Activated naive CD4-positive, alpha-beta T cell treated with anti-CD3 and anti-CD28 coated beads, Interleukin-2, amount 10 ng/mL, durations not matched to agents 7 days and 5 days (primary cell): ENCODE data around the gene ISY1.
"Not testable (repeated sequence)": the region's sequence is repeated elsewhere in the genome, so short reads cannot be mapped to it uniquely, and the experiment has no call there.

Experiments
- CTCF ChIA-PET: fragments of 350-600 bp; sonication (Branson Sonifier 250); formaldehyde crosslinking; loops from one replicate; lab custom pipeline; 2021; ENCODE audit warnings: antibody characterized with exemption; lab: Charles Lee
- DNase-seq: peaks from one replicate; pipeline ENCODE4 v3.0.0-alpha.2; 2020
- H3K27ac Mint-ChIP-seq: one replicate; pipeline ENCODE4 v1.8.0; 2021; ENCODE audit warnings: mild to moderate bottlenecking, moderate library complexity, mixed read lengths
- H3K27me3 Mint-ChIP-seq: one replicate; pipeline ENCODE4 v1.8.0; 2021; ENCODE audit warnings: mild to moderate bottlenecking, mixed read lengths
- H3K36me3 Mint-ChIP-seq: one replicate; pipeline ENCODE4 v1.8.0; 2021; ENCODE audit warnings: mixed read lengths
- H3K4me1 Mint-ChIP-seq: one replicate; pipeline ENCODE4 v1.8.0; 2021; ENCODE audit warnings: mixed read lengths
- H3K4me3 Mint-ChIP-seq: one replicate; pipeline ENCODE4 v1.8.0; 2021; ENCODE audit warnings: mild to moderate bottlenecking, moderate library complexity, mixed read lengths
- H3K9me3 Mint-ChIP-seq: one replicate; pipeline ENCODE4 v1.8.0; 2021; ENCODE audit warnings: mixed read lengths

Gene ISY1

DNA sequence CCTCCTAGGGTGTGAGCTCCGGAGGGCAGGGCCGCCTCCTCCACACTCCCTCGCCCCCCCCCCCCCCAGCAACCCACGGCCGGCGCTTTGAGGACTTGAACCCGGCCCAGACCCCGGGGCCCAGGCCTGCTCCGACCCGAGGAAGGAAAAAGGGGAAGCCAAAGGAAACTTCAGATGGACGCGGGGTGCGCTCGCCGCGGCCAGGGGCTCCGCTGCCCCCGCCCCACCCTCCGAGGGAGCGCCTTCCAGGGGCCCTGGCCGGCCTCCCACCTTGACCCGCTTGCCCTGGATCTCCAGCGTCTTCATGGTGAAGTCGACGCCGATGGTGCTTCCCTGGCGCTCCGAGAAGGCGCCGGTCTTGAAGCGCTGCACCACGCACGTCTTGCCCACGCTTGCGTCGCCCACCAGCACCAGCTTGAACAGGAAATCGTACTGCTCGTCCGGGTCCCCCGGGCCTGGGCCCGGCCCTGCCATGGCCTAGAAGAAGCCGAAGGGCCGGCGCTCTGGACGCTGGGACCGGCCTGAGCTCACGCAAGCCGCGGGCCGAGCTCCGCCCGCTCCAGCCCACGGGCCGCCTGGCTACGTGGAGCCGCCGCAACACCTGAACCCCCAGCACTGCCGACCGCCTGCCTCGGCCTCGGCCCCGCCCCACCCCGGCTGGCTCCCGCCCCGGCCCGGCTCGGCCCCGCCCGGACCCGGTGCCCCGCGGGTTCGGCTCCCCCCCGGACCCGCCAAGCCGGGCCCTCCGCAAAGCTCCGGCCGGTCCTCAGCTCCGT, 39.7 kb downstream of the ISY1 start:
- Mint-ChIP-seq H3K9me3 (no peaks in the 10 kb centered on the region), H3K4me3 (peak overlapping the region; percentile 91), H3K4me1 (peaks cover 45% of the 10 kb centered on the region), H3K36me3 (peaks cover 42% of the 10 kb centered on the region), H3K27me3 (no peaks in the 10 kb centered on the region), H3K27ac (peak overlapping the region; percentile 98)
- DNase-seq, result no peak
- CTCF ChIA-PET, result interaction anchor here (0.9 to 6.0 kb wide), 10 partner anchors 9 to 195 kb away, joined by 3 to 60 read pairs (median 6); a partner anchor contains a TSS

DNA sequence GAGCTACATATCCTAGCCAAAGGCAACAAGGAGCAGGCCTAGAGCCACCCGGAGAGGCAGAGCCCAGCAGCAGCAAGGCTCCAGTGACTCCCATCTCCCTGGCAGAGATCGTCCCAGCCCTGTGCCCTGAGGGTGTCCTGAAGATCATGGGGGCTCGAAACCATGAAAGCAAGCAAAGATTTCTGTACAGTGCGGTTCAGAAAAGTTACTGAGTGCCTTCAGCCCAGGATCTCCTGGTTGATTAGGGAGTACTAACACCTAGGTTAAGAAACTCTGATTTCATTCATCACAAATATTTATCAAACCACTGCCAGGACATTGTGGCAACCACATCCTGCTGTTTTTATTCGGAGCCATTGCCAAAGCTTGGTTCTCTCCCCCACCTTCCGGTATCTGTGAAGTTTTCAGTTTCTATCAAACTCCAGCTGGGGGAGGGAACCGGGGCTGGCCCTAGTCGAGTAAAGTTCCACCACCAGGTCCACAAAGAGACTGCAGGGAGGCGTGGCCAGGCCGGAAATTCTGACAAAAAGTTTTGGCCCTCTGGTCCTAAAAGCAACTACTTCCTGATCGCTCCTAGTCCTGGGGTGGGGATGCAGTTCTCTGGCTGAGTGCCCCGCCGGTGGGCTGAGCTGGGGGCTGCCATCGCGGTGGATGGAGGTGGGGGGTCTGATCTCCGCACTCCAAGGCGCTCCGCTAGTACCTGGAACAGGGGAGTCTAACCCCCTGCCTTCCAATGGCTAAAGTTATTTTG, 40.4 kb downstream of the ISY1 start:
- H3K27me3 Mint-ChIP-seq, result no peaks in the 10 kb centered on the region
- peak overlapping the region; percentile 98 for H3K27ac Mint-ChIP-seq
- H3K4me1 Mint-ChIP-seq, result peaks cover 53% of the 10 kb centered on the region
- CTCF ChIA-PET, result interaction anchor here (0.9 to 6.0 kb wide), 10 partner anchors 8 to 152 kb away, joined by 3 to 60 read pairs (median 6); no protein-coding TSS in a partner anchor
- peaks cover 48% of the 10 kb centered on the region for H3K36me3 Mint-ChIP-seq
- peak; percentile 98 for DNase-seq
- H3K4me3 Mint-ChIP-seq, result peak overlapping the region; percentile 91
- H3K9me3 Mint-ChIP-seq, result no peaks in the 10 kb centered on the region

DNA sequence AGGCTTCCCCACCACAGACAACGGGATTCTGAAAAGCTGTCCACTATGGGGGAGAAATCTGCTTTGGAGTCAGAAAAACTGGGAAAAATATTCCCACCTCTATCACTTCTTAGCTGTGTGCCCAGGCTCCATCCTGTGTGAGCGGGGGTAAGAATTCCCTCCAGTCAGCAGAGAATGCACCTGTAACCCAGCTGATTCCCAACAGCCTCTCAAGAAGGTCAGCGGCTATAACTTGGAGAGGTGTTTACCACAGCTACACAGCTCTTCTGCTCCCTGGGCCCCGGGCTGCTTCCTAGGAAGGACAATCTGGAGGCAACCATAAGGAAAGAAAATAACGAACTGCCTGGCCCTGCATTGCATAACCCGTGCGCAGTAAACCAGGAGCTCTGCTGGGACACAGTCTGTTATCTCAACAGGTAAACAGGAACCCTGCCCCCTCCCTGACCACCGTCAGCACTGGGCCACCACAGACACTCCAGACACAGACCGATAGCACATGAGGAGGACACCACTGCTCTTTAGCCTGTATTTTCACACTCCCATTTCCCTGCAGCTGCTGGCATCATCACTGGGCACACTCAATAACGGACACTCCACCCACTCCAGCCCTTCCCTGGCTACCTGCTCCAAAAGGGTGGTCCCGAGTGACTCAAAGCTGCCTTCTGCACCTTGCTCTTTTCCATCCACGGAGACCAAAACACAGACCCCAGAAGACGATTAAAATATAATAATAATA, 41.3 kb downstream of the ISY1 start:
- peak; percentile 53 for DNase-seq
- Mint-ChIP-seq H3K9me3 (no peaks in the 10 kb centered on the region), H3K27me3 (no peaks in the 10 kb centered on the region), H3K4me3 (peak overlapping the region; percentile 91), H3K4me1 (peaks cover 60% of the 10 kb centered on the region), H3K36me3 (peaks cover 53% of the 10 kb centered on the region), H3K27ac (peak overlapping the region; percentile 98)
- CTCF ChIA-PET, result interaction anchor here (0.6 to 6.0 kb wide), 10 partner anchors 12 to 149 kb away, joined by 3 to 60 read pairs (median 5); no protein-coding TSS in a partner anchor

DNA sequence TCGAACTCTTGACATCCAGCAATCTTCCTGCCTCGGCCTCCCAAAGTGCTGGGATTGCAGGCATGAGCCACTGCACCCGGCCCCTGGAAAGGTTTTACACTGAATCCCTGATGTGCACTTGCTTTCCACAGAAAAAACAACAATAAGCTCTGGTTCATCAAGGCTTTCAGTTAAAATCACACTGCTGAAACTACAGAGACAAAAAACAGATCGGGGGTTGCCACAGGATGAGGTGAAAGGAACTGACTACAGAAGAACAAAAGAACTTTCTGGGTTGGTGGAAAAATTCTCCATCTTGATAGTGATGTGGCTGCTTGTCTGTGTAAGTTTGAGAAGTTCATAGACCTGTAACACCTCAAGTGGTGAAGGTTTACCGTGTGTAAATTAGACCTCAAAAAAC, 42.1 kb downstream of the ISY1 start:
- DNase-seq, result peak; percentile 70
- Mint-ChIP-seq H3K4me3 (peak overlapping the region; percentile 91), H3K9me3 (no peaks in the 10 kb centered on the region), H3K27ac (peak overlapping the region; percentile 98), H3K27me3 (no peaks in the 10 kb centered on the region), H3K4me1 (peaks cover 68% of the 10 kb centered on the region), H3K36me3 (peaks cover 61% of the 10 kb centered on the region)
- CTCF ChIA-PET, result interaction anchor here (1.1 to 6.0 kb wide), 6 partner anchors 12 to 148 kb away, joined by 4 to 60 read pairs (median 5); no protein-coding TSS in a partner anchor

DNA sequence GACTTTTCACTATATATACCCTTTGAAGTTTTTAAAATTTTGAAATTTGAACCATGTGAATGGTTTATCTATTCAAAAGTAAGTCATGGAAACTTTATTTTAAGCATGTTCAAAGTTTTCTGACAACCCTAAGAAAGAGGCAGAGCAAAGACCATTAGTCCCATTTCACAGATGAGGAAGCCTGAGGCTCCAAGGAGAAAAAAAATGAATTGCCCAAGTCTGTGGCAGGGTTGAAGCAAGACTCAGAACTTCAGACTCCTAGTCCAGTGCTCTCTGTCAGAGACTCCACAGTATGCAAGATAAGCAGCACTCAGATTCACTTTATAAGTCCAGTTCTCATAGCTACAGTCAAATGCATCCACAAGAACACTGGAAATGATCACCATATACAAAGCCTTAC, 43.7 kb downstream of the ISY1 start:
- Mint-ChIP-seq H3K27ac (peak overlapping the region; percentile 98), H3K4me1 (peaks cover 69% of the 10 kb centered on the region), H3K36me3 (peaks cover 74% of the 10 kb centered on the region), H3K4me3 (peak overlapping the region; percentile 91), H3K27me3 (no peaks in the 10 kb centered on the region), H3K9me3 (no peaks in the 10 kb centered on the region)
- CTCF ChIA-PET, result interaction anchor here (0.8 to 1.9 kb wide), 4 partner anchors 10 to 147 kb away, joined by 3 to 5 read pairs (median 4); no protein-coding TSS in a partner anchor
- peak; percentile 1 for DNase-seq

DNA sequence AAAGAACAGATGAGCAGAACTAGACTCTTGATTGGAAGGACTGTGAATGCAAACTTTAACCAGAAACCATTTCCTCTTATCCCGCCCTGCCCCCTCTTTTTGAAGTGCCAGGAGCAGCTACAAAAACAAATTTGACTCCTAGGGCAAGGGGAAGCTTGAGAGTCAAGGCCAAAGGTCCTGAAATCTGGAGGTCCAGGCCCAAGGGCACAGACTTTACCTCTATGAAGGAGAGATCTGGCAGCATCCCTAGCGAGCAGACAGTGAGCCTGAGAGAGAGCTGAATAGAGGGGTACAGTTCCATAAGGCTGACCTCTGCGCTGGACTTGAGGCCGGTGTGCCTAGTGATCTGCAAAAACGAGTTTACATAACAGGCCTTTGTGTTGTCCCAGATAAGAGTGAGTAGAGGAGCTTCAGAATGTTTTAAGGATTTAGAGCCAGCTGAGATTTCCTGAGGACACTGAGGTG, 44.3 kb downstream of the ISY1 start:
- Mint-ChIP-seq H3K9me3 (no peaks in the 10 kb centered on the region), H3K36me3 (peaks cover 75% of the 10 kb centered on the region), H3K4me3 (peak overlapping the region; percentile 91), H3K27me3 (no peaks in the 10 kb centered on the region), H3K4me1 (peaks cover 69% of the 10 kb centered on the region), H3K27ac (peak overlapping the region; percentile 95)
- CTCF ChIA-PET, result interaction anchor here (0.8 to 1.2 kb wide), 4 partner anchors 45 to 147 kb away, joined by 3 to 5 read pairs (median 4); no protein-coding TSS in a partner anchor
- DNase-seq, result peak; percentile 66

DNA sequence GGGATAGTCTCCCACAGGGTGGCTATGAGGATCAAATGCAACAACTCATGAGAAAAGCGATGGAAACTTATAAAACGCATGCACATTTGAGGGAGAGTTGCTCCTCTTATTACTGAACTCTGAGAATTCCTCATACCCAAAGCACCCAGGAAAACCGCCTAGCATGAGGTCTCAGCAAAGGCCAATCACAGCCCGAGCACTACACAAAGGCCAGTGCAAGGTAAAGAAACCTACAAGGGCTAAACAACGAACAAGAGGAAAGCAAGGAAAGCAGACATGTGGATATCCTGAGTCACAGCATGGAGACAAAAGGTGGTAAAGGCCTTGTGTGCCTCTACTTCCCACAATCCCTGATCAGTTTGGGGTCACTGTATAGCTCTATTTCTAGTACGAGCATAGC, 46.4 kb downstream of the ISY1 start:
- no peaks in the 10 kb centered on the region for H3K27me3 Mint-ChIP-seq
- H3K36me3 Mint-ChIP-seq, result peaks cover 79% of the 10 kb centered on the region
- CTCF ChIA-PET, result interaction anchor here (2.8 kb wide), 1 partner anchor 61 kb away, joined by 10 read pairs; no protein-coding TSS in a partner anchor
- no peak for DNase-seq
- H3K9me3 Mint-ChIP-seq, result no peaks in the 10 kb centered on the region
- no peak overlapping the region for H3K4me3 Mint-ChIP-seq
- H3K27ac Mint-ChIP-seq, result peak overlapping the region; percentile 85
- H3K4me1 Mint-ChIP-seq, result peaks cover 83% of the 10 kb centered on the region

DNA sequence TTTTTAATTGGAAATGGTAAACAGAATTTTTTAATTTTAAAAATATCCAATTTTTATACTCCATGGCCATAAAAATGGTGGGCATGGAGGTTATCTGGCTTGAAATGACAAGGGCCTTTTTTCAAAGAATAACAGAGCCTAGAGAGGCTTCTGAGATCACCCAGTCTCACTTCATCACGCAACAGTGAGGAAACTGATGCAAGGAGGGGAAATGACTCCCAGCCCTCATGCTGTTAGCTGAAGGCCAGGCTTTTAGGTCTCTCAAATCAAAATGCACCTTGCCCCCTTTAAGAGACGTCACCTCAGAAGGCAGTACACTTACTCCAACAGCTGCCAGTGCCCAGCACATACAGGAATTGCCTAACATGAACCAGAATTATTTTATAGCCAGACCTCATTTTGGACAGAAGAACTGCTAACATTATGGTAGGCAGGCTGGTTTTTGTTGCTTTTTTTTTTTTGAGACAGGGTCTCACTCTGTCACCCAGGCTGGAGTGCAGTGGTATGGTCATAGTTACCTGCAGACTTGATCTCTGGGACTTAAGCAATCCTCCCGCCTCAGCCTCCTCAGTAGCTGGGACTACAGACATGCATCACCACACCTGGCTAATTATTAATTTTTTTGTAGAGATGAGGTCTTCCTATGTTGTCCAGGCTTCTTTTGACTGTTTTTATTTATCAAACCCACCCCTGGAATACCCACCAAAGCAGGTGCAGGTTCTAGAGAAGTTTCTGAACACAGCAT, 48.4 kb downstream of the ISY1 start:
- CTCF ChIA-PET, result interaction anchor here (0.6 to 2.8 kb wide), 3 partner anchors 8 to 80 kb away, joined by 4 to 10 read pairs (median 6); partner anchors contain the start of gene RAB43
- H3K36me3 Mint-ChIP-seq, result peaks cover 76% of the 10 kb centered on the region
- H3K4me1 Mint-ChIP-seq, result peaks cover 80% of the 10 kb centered on the region
- peak overlapping the region; percentile 92 for H3K27ac Mint-ChIP-seq
- no peaks in the 10 kb centered on the region for H3K27me3 Mint-ChIP-seq
- DNase-seq, result peak; percentile 60
- H3K9me3 Mint-ChIP-seq, result no peaks in the 10 kb centered on the region
- H3K4me3 Mint-ChIP-seq, result peak overlapping the region; percentile 30

DNA sequence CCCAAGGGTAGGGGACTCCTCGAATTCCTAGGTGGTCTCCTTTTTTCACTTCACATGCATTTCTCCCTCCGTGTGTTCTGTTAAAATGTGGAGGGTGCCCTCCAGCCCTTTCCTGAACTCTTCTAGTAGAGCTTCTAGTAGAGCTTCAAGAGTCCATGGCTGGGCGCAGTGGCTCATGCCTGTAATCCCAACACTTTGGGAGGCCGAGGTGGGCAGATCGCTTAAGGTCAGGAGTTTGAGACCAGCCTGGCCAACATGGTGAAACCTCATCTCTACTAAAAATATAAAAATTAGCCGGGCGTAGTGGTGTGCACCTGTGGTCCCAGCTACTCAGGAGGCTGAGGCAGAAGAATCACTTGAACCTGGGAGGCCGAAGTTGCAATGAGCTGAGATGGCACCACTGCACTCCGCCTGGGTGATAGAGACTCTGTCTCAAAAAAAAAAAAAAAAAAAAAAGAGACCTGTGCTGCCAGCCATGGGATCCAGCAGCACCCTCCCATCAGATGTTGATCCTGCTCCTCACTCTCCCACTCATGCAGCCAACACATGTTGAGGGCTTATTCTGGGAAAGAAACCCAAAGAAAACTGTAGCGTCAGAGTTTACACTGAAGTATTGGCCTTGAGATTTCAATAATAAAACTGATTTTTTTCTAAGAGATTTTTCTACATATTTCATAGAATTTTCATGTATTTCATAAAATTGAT, 49.6 kb downstream of the ISY1 start:
- H3K4me1 Mint-ChIP-seq, result peaks cover 80% of the 10 kb centered on the region
- not testable (repeated sequence) for H3K27me3 Mint-ChIP-seq, H3K9me3 Mint-ChIP-seq, DNase-seq, H3K4me3 Mint-ChIP-seq
- peaks cover 67% of the 10 kb centered on the region for H3K36me3 Mint-ChIP-seq
- H3K27ac Mint-ChIP-seq, result peak overlapping the region; percentile 71
- CTCF ChIA-PET, result interaction anchor here (1.7 kb wide), 1 partner anchor 10 kb away, joined by 6 read pairs; the partner anchor contains the start of gene RAB43

DNA sequence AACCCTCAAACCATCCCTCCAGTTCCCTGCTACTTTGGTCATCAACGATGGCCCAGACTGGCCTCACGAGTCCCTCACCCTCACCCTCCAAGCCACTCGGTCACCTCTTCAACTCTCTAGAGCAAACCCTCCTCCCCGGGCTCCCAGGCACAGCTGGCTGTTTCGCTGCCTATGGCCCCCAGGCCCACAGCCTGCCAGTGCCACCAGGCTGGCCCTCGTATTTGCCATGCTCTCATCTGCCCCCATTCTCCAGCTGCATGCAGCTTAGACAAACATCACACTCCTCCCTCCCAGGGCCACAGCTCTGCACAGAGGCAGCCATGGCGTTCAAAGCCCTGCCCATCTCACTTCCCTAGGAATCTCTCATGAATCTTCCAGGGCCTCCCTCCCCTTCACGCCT, 53.1 kb downstream of the ISY1 start:
- H3K9me3 Mint-ChIP-seq, result no peaks in the 10 kb centered on the region
- peak overlapping the region; percentile 53 for H3K27ac Mint-ChIP-seq
- H3K4me3 Mint-ChIP-seq, result no peak overlapping the region
- no peak for DNase-seq
- CTCF ChIA-PET, result interaction anchor here (0.7 to 1.4 kb wide), 3 partner anchors 12 to 55 kb away, joined by 3 read pairs; no protein-coding TSS in a partner anchor
- H3K36me3 Mint-ChIP-seq, result peaks cover 45% of the 10 kb centered on the region
- peaks cover 68% of the 10 kb centered on the region for H3K4me1 Mint-ChIP-seq
- no peaks in the 10 kb centered on the region for H3K27me3 Mint-ChIP-seq

DNA sequence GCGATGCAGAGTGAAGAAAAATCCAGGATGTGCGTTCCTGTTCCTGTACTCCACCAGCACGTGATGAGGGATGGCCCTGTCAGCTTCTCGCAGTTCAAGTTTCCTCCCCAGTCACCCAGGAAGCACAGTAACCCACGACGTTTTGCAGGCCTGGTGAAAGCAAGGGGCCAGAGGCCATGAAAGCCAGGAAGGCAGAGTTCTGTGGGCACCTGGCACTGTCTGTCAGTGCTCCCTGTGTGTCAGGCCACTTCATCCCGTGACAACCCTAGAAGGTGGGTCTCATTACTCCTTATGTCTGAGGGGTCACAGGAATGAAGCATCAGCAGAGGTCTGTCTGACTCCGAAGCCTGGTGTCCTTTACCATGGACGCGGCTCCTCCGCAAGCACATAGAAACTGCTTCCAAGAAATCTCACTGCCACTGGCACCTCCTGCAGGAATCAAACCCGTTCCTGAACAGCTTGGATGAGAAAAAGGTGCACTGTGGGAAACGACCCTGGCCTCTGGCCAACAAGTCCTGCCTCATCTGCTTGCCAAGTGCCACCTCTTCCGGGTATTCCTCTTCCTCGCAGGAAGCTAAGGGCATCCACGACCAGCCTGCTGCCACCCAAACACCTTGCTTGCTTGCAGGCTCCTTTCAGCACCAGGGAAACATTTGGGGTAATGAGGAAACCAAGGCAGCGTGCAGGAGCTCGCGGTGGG, 53.8 kb downstream of the ISY1 start:
- no peak overlapping the region for H3K4me3 Mint-ChIP-seq
- no peaks in the 10 kb centered on the region for H3K9me3 Mint-ChIP-seq
- CTCF ChIA-PET, result interaction anchor here (0.7 to 1.4 kb wide), 5 partner anchors 11 to 54 kb away, joined by 3 to 7 read pairs (median 3); no protein-coding TSS in a partner anchor
- H3K27me3 Mint-ChIP-seq, result no peaks in the 10 kb centered on the region
- H3K36me3 Mint-ChIP-seq, result peaks cover 40% of the 10 kb centered on the region
- no peak for DNase-seq
- H3K27ac Mint-ChIP-seq, result peak overlapping the region; percentile 64
- peaks cover 67% of the 10 kb centered on the region for H3K4me1 Mint-ChIP-seq

DNA sequence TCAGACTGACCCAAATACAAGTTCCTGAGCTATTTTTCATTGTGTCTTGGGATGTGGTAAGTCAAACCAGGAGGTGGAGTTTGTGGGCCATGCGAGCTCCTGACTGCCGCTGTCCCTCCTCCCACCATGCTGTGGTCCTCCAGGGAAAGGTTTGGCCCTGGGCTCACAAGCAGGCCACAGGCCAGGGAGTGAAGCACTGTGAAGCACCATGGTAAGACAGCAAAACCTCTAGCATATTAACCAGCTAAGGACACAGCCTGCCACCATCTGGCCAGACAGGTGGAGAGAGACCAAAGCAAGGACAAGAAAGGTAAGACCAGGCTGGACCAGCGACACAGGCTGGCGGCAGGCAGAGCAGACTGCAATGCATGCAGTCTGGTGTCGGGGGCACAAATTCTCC, 54.5 kb downstream of the ISY1 start:
- CTCF ChIA-PET, result interaction anchor here (1.0 to 1.1 kb wide), 2 partner anchors 12 to 53 kb away, joined by 4 to 7 read pairs; no protein-coding TSS in a partner anchor
- no peak overlapping the region for H3K27ac Mint-ChIP-seq
- H3K27me3 Mint-ChIP-seq, result no peaks in the 10 kb centered on the region
- DNase-seq, result no peak
- peaks cover 67% of the 10 kb centered on the region for H3K4me1 Mint-ChIP-seq
- no peaks in the 10 kb centered on the region for H3K9me3 Mint-ChIP-seq
- H3K36me3 Mint-ChIP-seq, result peaks cover 40% of the 10 kb centered on the region
- H3K4me3 Mint-ChIP-seq, result no peak overlapping the region
